Mesenchymal stem cell (in vitro differentiated cells and primary cell): ENCODE measurements around the gene GLRX2. TPM values are rescaled to one million over a fixed set of nuclear protein-coding genes. Genes with fewer than 3 reads are reported as not detected.
A peak's percentile ranks its signal among the peaks of the same experiment; 100 is the strongest.

ENCODE experiments used
- DNase-seq: peaks from one replicate; pipeline ENCODE4 v3.0.0-alpha.2; 2013
- H2AFZ ChIP-seq: one replicate; pipeline ENCODE4 v1.6.1; 2013; ENCODE audit warnings: low read depth, mild to moderate bottlenecking, control low read depth, inconsistent platforms, low read length, moderate library complexity
- H2AK5ac ChIP-seq: 2 replicates; pipeline ENCODE4 v1.6.1; 2013; ENCODE audit warnings: low read length, moderate library complexity, mild to moderate bottlenecking, inconsistent platforms; ENCODE audit not compliant: severe bottlenecking
- H2BK120ac ChIP-seq: one replicate; pipeline ENCODE4 v1.6.1; 2013; ENCODE audit warnings: low read depth, mild to moderate bottlenecking, inconsistent platforms, low read length, moderate library complexity
- H2BK12ac ChIP-seq, 2 experiments: one replicate each; pipeline ENCODE4 v1.6.1; 2013; ENCODE audit warnings: inconsistent platforms in 2 of 2, low read length in 2 of 2, mild to moderate bottlenecking in 2 of 2, moderate library complexity in 2 of 2, control low read depth in 1 of 2
- H2BK15ac ChIP-seq: one replicate; pipeline ENCODE4 v1.6.1; 2013; ENCODE audit warnings: mild to moderate bottlenecking, low read depth, inconsistent platforms; ENCODE audit not compliant: poor library complexity, severe bottlenecking
- H2BK5ac ChIP-seq: 2 replicates; pipeline ENCODE4 v1.6.1; 2013; ENCODE audit warnings: low read depth, mild to moderate bottlenecking, low read length, control low read depth, inconsistent platforms; ENCODE audit not compliant: poor library complexity, severe bottlenecking
- H3K14ac ChIP-seq, 2 experiments: one replicate each; pipeline ENCODE4 v1.6.1; 2013; ENCODE audit warnings: inconsistent platforms in 2 of 2, low read length in 2 of 2, control low read depth in 1 of 2, mild to moderate bottlenecking in 1 of 2, moderate library complexity in 1 of 2
- H3K18ac ChIP-seq, 2 experiments: one replicate each; pipeline ENCODE4 v1.6.1; 2013; ENCODE audit warnings: inconsistent platforms in 2 of 2, low read length in 2 of 2, control low read depth in 1 of 2, low read depth in 1 of 2, mild to moderate bottlenecking in 1 of 2
- H3K23ac ChIP-seq, 2 experiments: one replicate each; pipeline ENCODE4 v1.6.1; 2013; ENCODE audit warnings: inconsistent platforms in 2 of 2, low read length in 2 of 2, mild to moderate bottlenecking in 2 of 2, moderate library complexity in 2 of 2, control low read depth in 1 of 2
- H3K27ac ChIP-seq: 2 replicates; pipeline ENCODE4 v1.5.1; 2013; ENCODE audit warnings: mild to moderate bottlenecking, moderate library complexity, low read length, control low read depth, inconsistent platforms; ENCODE audit not compliant: poor library complexity, severe bottlenecking
- H3K27me3 ChIP-seq, 2 experiments: 2 replicates each; pipeline versions ENCODE4 v1.6.1 to v1.7.0; 2013; ENCODE audit warnings: low read length in 2 of 2, mild to moderate bottlenecking in 2 of 2, moderate library complexity in 2 of 2, control low read depth in 1 of 2, inconsistent platforms in 1 of 2; ENCODE audit not compliant: control insufficient read depth in 1 of 2, insufficient read depth in 1 of 2
- H3K36me3 ChIP-seq, 2 experiments: 2 replicates each; pipeline versions ENCODE4 v1.6.1 to v1.7.0; 2013; ENCODE audit warnings: low read length in 2 of 2, control low read depth in 1 of 2, inconsistent platforms in 1 of 2, low read depth in 1 of 2, mild to moderate bottlenecking in 1 of 2; ENCODE audit not compliant: insufficient read depth in 2 of 2, control insufficient read depth in 1 of 2
- H3K4ac ChIP-seq, 2 experiments: one replicate each; pipeline ENCODE4 v1.6.1; 2013; ENCODE audit warnings: inconsistent platforms in 2 of 2, low read length in 2 of 2, mild to moderate bottlenecking in 2 of 2, moderate library complexity in 2 of 2, control low read depth in 1 of 2, low read depth in 1 of 2
- H3K4me1 ChIP-seq: 2 replicates; pipeline ENCODE4 v1.6.1; 2013; ENCODE audit warnings: low read depth, low read length, control low read depth; ENCODE audit not compliant: control insufficient read depth, insufficient read depth
- H3K4me2 ChIP-seq: 2 replicates; pipeline ENCODE4 v1.6.1; 2013; ENCODE audit warnings: low read length, mild to moderate bottlenecking, inconsistent platforms; ENCODE audit not compliant: poor library complexity, severe bottlenecking
- H3K4me3 ChIP-seq, 2 experiments: 2 replicates each; pipeline versions ENCODE4 v1.5.1 to v1.7.0; 2013; ENCODE audit warnings: low read length in 2 of 2, mild to moderate bottlenecking in 2 of 2, control low read depth in 1 of 2, low read depth in 1 of 2; ENCODE audit not compliant: insufficient read depth in 1 of 2
- H3K79me1 ChIP-seq: replicated peaks from 2 replicates; pipeline ENCODE4 v1.6.1; 2013; ENCODE audit warnings: mild to moderate bottlenecking, control low read depth, low read length, inconsistent platforms; ENCODE audit not compliant: poor library complexity, severe bottlenecking
- H3K9ac ChIP-seq: 2 replicates; pipeline ENCODE4 v1.7.0; 2013; ENCODE audit warnings: mild to moderate bottlenecking, low read length, moderate library complexity
- H3K9me3 ChIP-seq: 2 replicates; pipeline ENCODE4 v1.7.0; 2013; ENCODE audit warnings: mild to moderate bottlenecking, low read length; ENCODE audit not compliant: control insufficient read depth
- H4K8ac ChIP-seq: one replicate; pipeline ENCODE4 v1.6.1; 2013; ENCODE audit warnings: inconsistent platforms, mild to moderate bottlenecking, low read length, moderate library complexity
- H4K91ac ChIP-seq: one replicate; pipeline ENCODE4 v1.6.1; 2013; ENCODE audit warnings: mild to moderate bottlenecking, low read length, inconsistent platforms
- WGBS: methylation state at CpG from one replicate; pipeline ENCODE4 v1.1.7; 2013; ENCODE audit warnings: mixed read lengths; 5-methylcytosine and 5-hydroxymethylcytosine counted together
- polyA plus RNA-seq, 2 experiments: library from polyadenylated mRNA; stranded (reverse); fragments of 200-250 nt; gene quantifications; one replicate each; pipeline ENCODE4 v1.2.3, GENCODE V29; 2013

GLRX2 gene
- 28.8 TPM for polyA plus RNA-seq (2013, experiment 1 of 2)
- polyA plus RNA-seq (2013, experiment 2 of 2) = 29.9 TPM

- H3K18ac ChIP-seq = peak within 1 kb of the TSS; percentile 72 to 95
- H3K23ac ChIP-seq = peak within 1 kb of the TSS in 1 of 2 experiments; percentile 40
- H3K36me3 ChIP-seq = peaks cover 1 to 7% of the 10 kb centered on the region in 2 experiments
- H3K9ac ChIP-seq = peak within 1 kb of the TSS; percentile 97
- H3K27me3 ChIP-seq = no peaks in the 10 kb centered on the region
- peak; percentile 93 for DNase-seq
- H3K4me3 ChIP-seq = peak within 1 kb of the TSS; percentile 83 to 95
- H2BK15ac ChIP-seq = no peak within 1 kb of the TSS
- no peak within 1 kb of the TSS for H2BK120ac ChIP-seq
- H4K91ac ChIP-seq = peak within 1 kb of the TSS; percentile 61
- peaks cover 6% of the 10 kb centered on the region for H3K79me1 ChIP-seq
- H3K4me1 ChIP-seq = peaks cover 1% of the 10 kb centered on the region
- peak within 1 kb of the TSS; percentile 86 for H3K4me2 ChIP-seq
- peak within 1 kb of the TSS; percentile 90 for H3K27ac ChIP-seq
- H2AK5ac ChIP-seq = no peak within 1 kb of the TSS
- no peaks in the 10 kb centered on the region for H3K9me3 ChIP-seq
- H2AFZ ChIP-seq = peak within 1 kb of the TSS; percentile 76
- peak within 1 kb of the TSS in 1 of 2 experiments; percentile 71 for H2BK12ac ChIP-seq
- H2BK5ac ChIP-seq = no peak within 1 kb of the TSS
- H3K14ac ChIP-seq = peak within 1 kb of the TSS in 1 of 2 experiments; percentile 97
- peak within 1 kb of the TSS; percentile 25 to 88 for H3K4ac ChIP-seq
- under 1% methylated on average over 61 of the region's 73 CpGs for WGBS
- peak within 1 kb of the TSS; percentile 15 for H4K8ac ChIP-seq
These were observed at the start of gene GLRX2 for GRCh38 chr1:193104907-193105820. Gene GLRX2 (minus strand): TSS chr1:193105414. CDS start chr1:193105382, 32 bp downstream.

- Histone ChIP-seq H4K91ac (no peak overlapping the region), H3K9me3 (no peaks in the 10 kb centered on the region), H2BK120ac (no peak overlapping the region), H3K4ac (no peak overlapping the region), H2BK15ac (no peak overlapping the region), H3K27ac (no peak overlapping the region), H3K18ac (no peak overlapping the region), H3K14ac (no peak overlapping the region), H3K4me3 (no peak overlapping the region), H3K4me2 (no peak overlapping the region), H2BK12ac (no peak overlapping the region), H3K9ac (no peak overlapping the region), H3K36me3 (peaks cover 14 to 85% of the 10 kb centered on the region in 2 experiments), H3K79me1 (peaks cover 24% of the 10 kb centered on the region), H3K23ac (no peak overlapping the region), H4K8ac (no peak overlapping the region), H2AFZ (no peak overlapping the region), H3K4me1 (peaks cover 1% of the 10 kb centered on the region), H2BK5ac (no peak overlapping the region), H3K27me3 (no peaks in the 10 kb centered on the region), H2AK5ac (no peak overlapping the region)
- no CpG with 5 or more reads among the region's 1 CpG for WGBS
- DNase-seq = no peak
These were observed 39.8 kb upstream of the GLRX2 start for GRCh38 chr1:193144999-193145398.

- Histone ChIP-seq H4K8ac (no peak overlapping the region), H2AFZ (no peak overlapping the region), H4K91ac (no peak overlapping the region), H3K9ac (no peak overlapping the region), H3K36me3 (peaks cover 12 to 85% of the 10 kb centered on the region in 2 experiments), H3K27ac (no peak overlapping the region), H3K23ac (no peak overlapping the region), H3K9me3 (no peaks in the 10 kb centered on the region), H2BK120ac (no peak overlapping the region), H3K14ac (no peak overlapping the region), H3K27me3 (no peaks in the 10 kb centered on the region), H3K4me3 (no peak overlapping the region), H3K4me2 (no peak overlapping the region), H3K4me1 (peaks cover 1% of the 10 kb centered on the region), H2AK5ac (no peak overlapping the region), H2BK15ac (no peak overlapping the region), H3K18ac (no peak overlapping the region), H3K4ac (no peak overlapping the region), H2BK12ac (no peak overlapping the region), H3K79me1 (peaks cover 26% of the 10 kb centered on the region), H2BK5ac (no peak overlapping the region)
- DNase-seq = no peak
- 93% methylated on average over 4 of the region's 5 CpGs for WGBS
These were observed 39.2 kb upstream of the GLRX2 start for GRCh38 chr1:193144361-193144938.

- no peak overlapping the region for H2BK15ac ChIP-seq
- no peak overlapping the region for H3K4me2 ChIP-seq
- H3K18ac ChIP-seq = no peak overlapping the region
- H3K9me3 ChIP-seq = no peaks in the 10 kb centered on the region
- H3K4me1 ChIP-seq = peaks cover 1% of the 10 kb centered on the region
- no peak overlapping the region for H2BK5ac ChIP-seq
- no CpG with 5 or more reads among the region's 1 CpG for WGBS
- peaks cover 26% of the 10 kb centered on the region for H3K79me1 ChIP-seq
- no peak overlapping the region for H4K8ac ChIP-seq
- H3K4ac ChIP-seq = no peak overlapping the region
- peaks cover 18 to 86% of the 10 kb centered on the region in 2 experiments for H3K36me3 ChIP-seq
- peak; percentile 34 for DNase-seq
- no peak overlapping the region for H2AFZ ChIP-seq
- H3K9ac ChIP-seq = no peak overlapping the region
- no peak overlapping the region for H2BK120ac ChIP-seq
- no peak overlapping the region for H3K27ac ChIP-seq
- H2AK5ac ChIP-seq = no peak overlapping the region
- H2BK12ac ChIP-seq = no peak overlapping the region
- no peak overlapping the region for H3K14ac ChIP-seq
- no peak overlapping the region for H3K23ac ChIP-seq
- no peak overlapping the region for H3K4me3 ChIP-seq
- H3K27me3 ChIP-seq = no peaks in the 10 kb centered on the region
- no peak overlapping the region for H4K91ac ChIP-seq
These were observed 38.1 kb upstream of the GLRX2 start for GRCh38 chr1:193143285-193143684.
